Heart right ventricle (tissue), 16 donors: ENCODE data around the gene OSBPL6. TPM values are rescaled to one million over a fixed set of nuclear protein-coding genes. Genes with fewer than 3 reads are reported as not detected.
"Not testable (repeated sequence)": the region's sequence is repeated elsewhere in the genome, so short reads cannot be mapped to it uniquely, and the experiment has no call there.

Experiments
- ATAC-seq, 8 donors: fragments of 200-7000 bp; cut with Tn5 transposase; one replicate each; pipeline ENCODE4 v1.9.1; 2020; ENCODE audit warnings: mild to moderate bottlenecking in 8 of 8, moderate library complexity in 8 of 8, moderate number of reproducible peaks in 1 of 8
- DNase-seq, 2 donors: peaks; one replicate each; pipeline ENCODE4 v3.0.0-alpha.2; 2020
- H3K27ac ChIP-seq, 10 donors: fragments of 200-600 bp; sonication (generic) in 2 of 10; one replicate each; pipeline versions ENCODE4 v1.5.0 to v1.8.0; 2020 to 2022; ENCODE audit warnings: mild to moderate bottlenecking in 3 of 10
- H3K27me3 ChIP-seq, 7 donors: fragments of 200-600 bp; one replicate each; pipeline ENCODE4 v1.8.0; 2021 to 2022; ENCODE audit warnings: mild to moderate bottlenecking in 2 of 7
- H3K36me3 ChIP-seq, 9 donors: fragments of 200-600 bp; sonication (generic) in 1 of 9; one replicate each; pipeline versions ENCODE4 v1.5.0 to v1.8.0; 2020 to 2022; ENCODE audit warnings: mild to moderate bottlenecking in 2 of 9
- H3K4me1 ChIP-seq, 9 donors: fragments of 200-600 bp; sonication (generic) in 1 of 9; one replicate each; pipeline versions ENCODE4 v1.5.0 to v1.8.0; 2020 to 2022; ENCODE audit warnings: mild to moderate bottlenecking in 4 of 9
- H3K4me3 ChIP-seq, 10 donors: fragments of 200-600 bp; sonication (generic) in 2 of 10; one replicate each; pipeline versions ENCODE4 v1.5.0 to v1.8.0; 2020 to 2022; ENCODE audit warnings: mild to moderate bottlenecking in 7 of 10, moderate library complexity in 2 of 10
- H3K9me3 ChIP-seq, 11 donors: fragments of 200-600 bp in 10 of 11; sonication (generic) in 2 of 11; one replicate each; pipeline versions ENCODE4 v1.5.0 to v1.8.0; 2013 to 2022; ENCODE audit warnings: mild to moderate bottlenecking in 2 of 11, control low read depth in 1 of 11, moderate library complexity in 1 of 11
- CTCF ChIP-seq, 9 donors: fragments of 200-600 bp; sonication (generic) in 2 of 9; IDR thresholded peaks; one replicate each; pipeline versions ENCODE4 v1.5.0 to v1.8.0; 2021 to 2022; ENCODE audit warnings: antibody characterized with exemption in 9 of 9, mild to moderate bottlenecking in 5 of 9, moderate library complexity in 1 of 9
- WGBS, 2 donors: extraction: QIAGEN DNeasy Blood & Tissue Kit; methylation state at CpG; one replicate each; pipeline ENCODE4 v1.1.7; 2013; ENCODE audit warnings: inconsistent platforms in 1 of 2; 5-methylcytosine and 5-hydroxymethylcytosine counted together
- intact Hi-C, 10 donors: fragments of 100-400 bp; cut with DNase I; formaldehyde crosslinking; loops; one replicate each; pipeline versions ENCODE4 v1.11.1 to v1.14.2; 2022
- polyA plus RNA-seq, 2 donors: library from polyadenylated mRNA; stranded (reverse); fragments of 200-250 nt; gene quantifications; one replicate each; pipeline ENCODE4 v1.2.3, GENCODE V29; 2013
- total RNA-seq, 10 donors: library from RNA; stranded (reverse); fragmentation: NEBNext Ultra II Directional in 3 of 10; extraction: Animal tissue kit (Norgen Biotek cat#: 25700) in 3 of 10; gene quantifications; one replicate each; pipeline versions ENCODE4 v1.2.1 to v1.2.4, GENCODE V29; 2021 to 2023
- donor health status: Arrhythmogenic right ventricular cardiomyopathy.
- donor health status: ischemic (EF 13 %, LVEDD 7.1; RV severe dilation, severe dysfunction).
- donor health status: healthy with polysubstance abuse.
- donor health status: DM: no; HTN: yes; CAD: no.
- donor health status: DM: no; HTN: no; CAD: no.
- donor health status: ischemic (EF 25% LVEDD 6.9; RV normal size, moderate dysfunction).
- donor health status: ischemic (EF 25% LVEDD 5.7; RV mildly dilated, moderate dysfunction).
- donor health status: healthy.
- donor health status: DM: yes; HTN: yes; CAD: no.
- donor health status: Ischemic cardiomyopathy.
- donor health status: ischemic (EF 35%, LVEDD 5.7; RV mildly dilated, moderate dysfunction).
- donor health status: nonischemic (EF 11% LVEDD 7.7; RV severe dilation, severe dysfunction).
- donor health status: DM: yes; HTN: yes; CAD: no.
- donor health status: PGD.
- donor health status: ischemic (EF 29% LVEDD 5.4; RV normal size, mild dysfunction).
- donor health status: nonischemic (EF 23%, LVEDD 6.1; RV moderate dilation, normal function).

The OSBPL6 gene
- total and polyA plus RNA-seq, 12 donors, result 1.1 to 8.0 (median 4.4) TPM

DNA sequence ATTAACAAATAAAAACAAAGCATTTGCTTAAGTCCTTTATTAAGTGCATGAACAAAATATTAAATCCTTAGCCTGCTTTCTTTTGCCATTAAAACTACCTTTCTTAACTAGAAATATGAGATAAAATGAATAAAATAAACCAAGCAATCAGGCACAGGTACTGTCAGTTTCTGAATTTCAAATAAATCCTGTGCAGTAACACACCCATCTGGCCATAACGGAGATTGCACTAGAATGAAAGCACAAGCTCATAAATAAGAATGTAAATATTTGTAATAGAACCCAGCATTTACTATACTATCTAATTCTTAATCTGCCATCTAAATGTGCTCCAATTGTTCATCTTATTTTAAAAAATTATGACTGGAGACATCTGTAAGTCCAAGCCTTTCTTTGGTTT is 224.8 kb downstream of the OSBPL6 start:
- intact Hi-C loops, result loop anchor here in 3 of 10 donors (10.0 kb wide), 2 partner anchors 114 to 304 kb away; partner anchors contain the start of gene RBM45 (in 2 of the 3)
- H3K4me1 ChIP-seq, result peaks cover 0 to 26% (median 9%) of the 10 kb centered on the region in 9 donors
- H3K9me3 ChIP-seq, result peaks cover 0 to 2% (median 0%) of the 10 kb centered on the region in 11 donors
- no peak overlapping the region for H3K4me3 ChIP-seq
- no peak overlapping the region for H3K27ac ChIP-seq
- H3K36me3 ChIP-seq, result peaks cover 0 to 6% (median 0%) of the 10 kb centered on the region in 9 donors
- WGBS, 2 donors, result 65 to 76% methylated on average over 1 of the region's 1 CpG
- no peak for DNase-seq
- H3K27me3 ChIP-seq, result no peaks in the 10 kb centered on the region
- no peak for ATAC-seq
- TF ChIP-seq CTCF (IDR thresholded peaks at IDR 0.05), result peak in 3 of 9 donors; percentile 5 to 9 (median 6)

DNA sequence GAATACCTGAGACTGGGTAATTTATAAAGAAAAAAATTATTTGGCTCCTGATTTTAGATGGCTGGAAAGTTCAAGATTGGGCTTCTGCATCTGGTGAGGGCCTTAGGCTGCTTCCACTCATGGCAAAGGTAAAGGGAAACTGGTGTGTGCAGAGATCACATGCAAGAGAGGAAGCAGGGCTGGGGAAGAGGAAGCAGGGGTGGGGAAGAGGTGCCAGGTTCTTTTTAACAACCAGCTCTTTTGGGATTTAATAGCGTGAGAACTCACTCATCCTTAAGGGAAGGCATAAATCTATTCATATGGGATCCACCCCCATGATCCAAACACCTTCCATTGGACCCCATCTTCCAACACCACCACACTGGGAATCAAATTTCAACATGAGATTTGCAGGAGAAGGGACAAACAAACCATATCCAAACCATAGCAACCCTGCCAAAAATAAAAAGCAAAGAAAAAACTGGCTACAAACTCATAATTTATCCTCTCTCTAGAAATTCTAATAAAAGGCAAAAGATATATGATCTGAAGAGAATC is 226.2 kb downstream of the OSBPL6 start:
- Histone ChIP-seq H3K9me3 (peaks cover 0 to 16% (median 4%) of the 10 kb centered on the region in 11 donors), H3K4me3 (no peak overlapping the region), H3K27me3 (no peaks in the 10 kb centered on the region), H3K36me3 (peaks cover 0 to 6% (median 0%) of the 10 kb centered on the region in 9 donors), H3K27ac (no peak overlapping the region), H3K4me1 (peaks cover 0 to 16% (median 1%) of the 10 kb centered on the region in 9 donors)
- no peak for TF ChIP-seq CTCF (IDR thresholded peaks at IDR 0.05)
- DNase-seq, result no peak
- 45 to 48% methylated on average over 1 of the region's 1 CpG for WGBS, 2 donors
- intact Hi-C loops, result loop anchor here in 1 of 10 donors (5.0 kb wide), 1 partner anchor 1162 kb away; no protein-coding TSS in a partner anchor
- no peak for ATAC-seq

GRCh38 chr2:178422097-178422496 is 227.8 kb downstream of the OSBPL6 start:
- peaks cover 0 to 16% (median 4%) of the 10 kb centered on the region in 9 donors for H3K36me3 ChIP-seq
- H3K4me3 ChIP-seq, result no peak overlapping the region
- intact Hi-C loops, result loop anchor here in 1 of 10 donors (5.0 kb wide), 1 partner anchor 1160 kb away; no protein-coding TSS in a partner anchor
- no peak for TF ChIP-seq CTCF (IDR thresholded peaks at IDR 0.05)
- ATAC-seq (no peak), DNase-seq (no peak)
- no peaks in the 10 kb centered on the region for H3K27me3 ChIP-seq
- no peak overlapping the region for H3K27ac ChIP-seq
- WGBS, 2 donors, result 75 to 95% methylated on average over 3 of the region's 3 CpGs
- peaks cover 0 to 20% (median 4%) of the 10 kb centered on the region in 11 donors for H3K9me3 ChIP-seq
- peaks cover 0 to 11% (median 0%) of the 10 kb centered on the region in 9 donors for H3K4me1 ChIP-seq

- peaks cover 0 to 20% (median 4%) of the 10 kb centered on the region in 11 donors for H3K9me3 ChIP-seq
- peaks cover 0 to 28% (median 7%) of the 10 kb centered on the region in 9 donors for H3K36me3 ChIP-seq
- 93 to 94% methylated on average over 5 of the region's 5 CpGs for WGBS, 2 donors
- ATAC-seq, H3K27ac ChIP-seq, H3K27me3 ChIP-seq, H3K4me3 ChIP-seq, DNase-seq: not testable (repeated sequence)
- intact Hi-C loops, result loop anchor here in 1 of 10 donors (5.0 kb wide), 1 partner anchor 1159 kb away; no protein-coding TSS in a partner anchor
- peaks cover 0 to 11% (median 0%) of the 10 kb centered on the region in 9 donors for H3K4me1 ChIP-seq
These were observed 229.4 kb downstream of the OSBPL6 start for GRCh38 chr2:178423746-178424145.
